HCT116 (cell line): ENCODE results near the gene MTHFS. TPM values are rescaled to one million over a fixed set of nuclear protein-coding genes. Genes with fewer than 3 reads are reported as not detected.

Source experiments
- ATAC-seq: fragments of 200-7000 bp; cut with Tn5 transposase; 2 replicates; pipeline ENCODE4 v1.9.1; 2020; ENCODE audit warnings: mild to moderate bottlenecking, moderate library complexity
- BruUV-seq: library from RNA; stranded (reverse); fragments of 400-500 nt; replicated peaks from 2 replicates; lab custom pipeline; 2021; lab: Mats Ljungman, UMichigan
- CTCF ChIA-PET: fragments of 300-600 bp; sonication (Branson Sonifier 250); formaldehyde crosslinking; loops from one replicate; lab custom pipeline; 2021; ENCODE audit warnings: antibody characterized with exemption; lab: Charles Lee
- POLR2A ChIA-PET: fragments of 300-600, 350-600 bp; sonication (Branson Sonifier 250); formaldehyde crosslinking; loops from one replicate; lab custom pipeline; 2021; ENCODE audit warnings: antibody characterized with exemption; lab: Charles Lee
- RAD21 ChIA-PET, 2 experiments: fragments of 300-600 bp; sonication (Branson Sonifier 250); formaldehyde crosslinking; loops; one replicate each; lab custom pipeline; 2023; ENCODE audit warnings: low total read pairs in 2 of 2; ENCODE audit not compliant: uncharacterized antibody in 2 of 2, unreplicated experiment in 2 of 2, low non-redundant PET in 1 of 2; lab: Charles Lee
- DNase-seq: peaks from one replicate; pipeline ENCODE4 v3.0.0-alpha.2; 2010; ENCODE audit warnings: low read depth, low spot score
- H2AFZ ChIP-seq: fragments of 200-600 bp; shearing (Covaris generic), sonication (generic); 2 replicates; pipeline ENCODE4 v1.6.1; 2017; ENCODE audit warnings: low read depth, mixed run types, mixed read lengths, antibody characterized with exemption, low read length; ENCODE audit not compliant: poor library complexity, severe bottlenecking
- H3K27ac ChIP-seq: 2 replicates; pipeline ENCODE4 v1.5.1; 2012; ENCODE audit warnings: low read depth, low read length
- H3K27me3 ChIP-seq: fragments of 200-600 bp; sonication (generic); 2 replicates; pipeline ENCODE4 v1.6.1; 2016; ENCODE audit warnings: mixed run types, low read length, mixed read lengths; ENCODE audit not compliant: insufficient read depth
- H3K36me3 ChIP-seq, 2 experiments: fragments of 200-500 bp in 1 of 2; fragments of 200-600 bp in 1 of 2; sonication (Bioruptor generic) in 1 of 2; sonication (generic) in 1 of 2; 2 replicates each; pipeline versions ENCODE4 v1.5.1 to v1.6.1; 2014 to 2016; ENCODE audit warnings: low read length in 2 of 2, inconsistent platforms in 1 of 2, mixed read lengths in 1 of 2, mixed run types in 1 of 2; ENCODE audit not compliant: insufficient read depth in 2 of 2, control insufficient read depth in 1 of 2
- H3K4me1 ChIP-seq, 2 experiments: fragments of 200-600 bp in 1 of 2; sonication (generic) in 1 of 2; 2 replicates each; pipeline versions ENCODE4 v1.5.1 to v1.6.1; 2012 to 2017; ENCODE audit warnings: low read length in 2 of 2, inconsistent platforms in 1 of 2, mild to moderate bottlenecking in 1 of 2, mixed read lengths in 1 of 2, mixed run types in 1 of 2, moderate library complexity in 1 of 2; ENCODE audit not compliant: insufficient read depth in 2 of 2, control insufficient read depth in 1 of 2
- H3K4me2 ChIP-seq: fragments of 200-600 bp; sonication (generic); 2 replicates; pipeline ENCODE4 v1.6.1; 2017; ENCODE audit warnings: mixed run types, low read length, mixed read lengths
- H3K4me3 ChIP-seq, 2 experiments: fragments of 200-600 bp in 1 of 2; sonication (generic) in 1 of 2; replicated peaks in 1 of 2; 2 replicates each; pipeline ENCODE4 v1.5.1; 2011 to 2016; ENCODE audit warnings: low read length in 2 of 2, control low read depth in 1 of 2, low read depth in 1 of 2, mild to moderate bottlenecking in 1 of 2, mixed read lengths in 1 of 2, mixed run types in 1 of 2
- H3K79me2 ChIP-seq: fragments of 200-600 bp; sonication (generic); 2 replicates; pipeline ENCODE4 v1.6.1; 2017; ENCODE audit warnings: mild to moderate bottlenecking, mixed run types, low read length, moderate library complexity, mixed read lengths; ENCODE audit not compliant: insufficient read depth
- H3K9ac ChIP-seq: fragments of 200-600 bp; sonication (generic); 2 replicates; pipeline ENCODE4 v1.6.1; 2016; ENCODE audit warnings: low read length, mixed read lengths
- H3K9me2 ChIP-seq: fragments of 200-600 bp; sonication (generic), shearing (Covaris generic); 2 replicates; pipeline ENCODE4 v1.6.1; 2017; ENCODE audit warnings: mixed run types, mild to moderate bottlenecking, moderate library complexity; ENCODE audit not compliant: insufficient read depth
- H3K9me3 ChIP-seq, 2 experiments: fragments of 200-500 bp in 1 of 2; fragments of 200-600 bp in 1 of 2; sonication (Bioruptor generic) in 1 of 2; sonication (generic) in 1 of 2; 2 replicates each; pipeline ENCODE4 v1.6.1; 2014 to 2017; ENCODE audit warnings: low read length in 2 of 2, mixed read lengths in 2 of 2, inconsistent platforms in 1 of 2, low read depth in 1 of 2, mild to moderate bottlenecking in 1 of 2, mixed run types in 1 of 2, moderate library complexity in 1 of 2; ENCODE audit not compliant: control insufficient read depth in 1 of 2, insufficient read depth in 1 of 2
- H4K20me1 ChIP-seq: fragments of 200-600 bp; sonication (generic), shearing (Covaris generic); 2 replicates; pipeline ENCODE4 v1.6.1; 2017; ENCODE audit warnings: mixed run types, mild to moderate bottlenecking, moderate library complexity; ENCODE audit not compliant: insufficient read depth
- CBX3 ChIP-seq: IDR thresholded peaks from 2 replicates; pipeline ENCODE4 v1.6.1; 2012; ENCODE audit warnings: low read depth
- EZH2 ChIP-seq: fragments of 200-600 bp; sonication (generic); IDR thresholded peaks from 2 replicates; pipeline ENCODE4 v1.6.1; 2017; ENCODE audit warnings: antibody characterized with exemption, mixed run types
- FOSL1 ChIP-seq: IDR thresholded peaks from 2 replicates; pipeline ENCODE4 v1.6.1; 2012; ENCODE audit warnings: low read depth
- JUND ChIP-seq: IDR thresholded peaks from 2 replicates; pipeline ENCODE4 v1.6.1; 2012
- SIN3A ChIP-seq: IDR thresholded peaks from 2 replicates; pipeline ENCODE4 v1.6.1; 2012; ENCODE audit warnings: low read depth
- SP1 ChIP-seq: IDR thresholded peaks from 2 replicates; pipeline ENCODE4 v1.6.1; 2012; ENCODE audit warnings: low read depth
- SRF ChIP-seq: IDR thresholded peaks from 2 replicates; pipeline ENCODE4 v1.6.1; 2012; ENCODE audit warnings: low read depth
- TCF7L2 ChIP-seq: IDR thresholded peaks from 2 replicates; pipeline ENCODE4 v1.7.0; 2011; ENCODE audit warnings: borderline replicate concordance, inconsistent platforms; ENCODE audit not compliant: insufficient read depth, insufficient read length; ENCODE audit errors: extremely low read depth
- YY1 ChIP-seq: IDR thresholded peaks from 2 replicates; pipeline ENCODE4 v1.6.1; 2011; ENCODE audit warnings: low read length, low read depth, moderate library complexity, mild to moderate bottlenecking; ENCODE audit not compliant: insufficient replicate concordance; ENCODE audit errors: extremely low read depth
- intact Hi-C: fragments of 100-400 bp; cut with micrococcal nuclease; formaldehyde crosslinking; loops from 2 replicates; pipeline ENCODE4 v1.10.0; 2022
- total RNA-seq: library from RNA; stranded (reverse); gene quantifications from one replicate; pipeline ENCODE4 v1.2.1, GENCODE V29; 2021; ENCODE audit not compliant: unreplicated experiment
- TF ChIP-seq, protein P1 (sequence below): IDR thresholded peaks from 2 replicates; pipeline ENCODE4 v1.6.1; 2011; ENCODE audit warnings: mild to moderate bottlenecking, low read length, moderate library complexity; ENCODE audit not compliant: insufficient replicate concordance; ENCODE audit errors: extremely low read depth
- TF ChIP-seq, protein P2 (sequence below): IDR thresholded peaks from 2 replicates; pipeline ENCODE4 v1.6.1; 2012

MTHFS gene
- total RNA-seq, 1 experiment from 2014 or later: 30.5 TPM

DNA sequence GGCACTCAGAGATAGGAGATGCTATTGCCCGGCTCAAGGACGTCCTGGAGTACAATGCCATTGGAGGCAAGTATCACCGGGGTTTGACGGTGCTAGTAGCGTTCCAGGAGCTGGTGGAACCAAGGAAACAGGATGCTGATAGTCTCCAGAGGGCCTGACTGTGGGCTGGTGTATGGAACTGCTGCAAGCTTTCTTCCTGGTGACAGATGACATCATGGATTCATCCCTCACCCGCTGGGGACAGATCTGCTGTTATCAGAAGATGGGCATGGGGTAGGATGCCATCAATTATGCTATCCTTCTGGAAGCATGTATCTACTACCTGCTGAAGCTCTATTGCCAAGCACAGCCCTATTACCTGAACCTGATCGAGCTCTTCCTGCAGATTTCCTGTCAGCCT, 47.8 kb upstream of the MTHFS start:
- H3K9me2 ChIP-seq: no peaks in the 10 kb centered on the region
- ChIA-PET RAD21 (no interaction called here), CTCF (no interaction called here), POLR2A (no interaction called here)
- no peaks in the 10 kb centered on the region for H4K20me1 ChIP-seq
- H3K4me3 ChIP-seq: no peak overlapping the region
- H3K4me1 ChIP-seq: no peaks in the 10 kb centered on the region
- H3K4me2 ChIP-seq: no peak overlapping the region
- H3K27ac ChIP-seq: no peak overlapping the region
- DNase-seq (no peak), ATAC-seq (no peak)
- no peak overlapping the region for H3K9ac ChIP-seq
- no peaks in the 10 kb centered on the region for H3K9me3 ChIP-seq
- H3K27me3 ChIP-seq: no peaks in the 10 kb centered on the region
- no peaks in the 10 kb centered on the region for H3K36me3 ChIP-seq
- TF ChIP-seq SIN3A (no peak), YY1 (no peak), FOSL1 (no peak), SRF (no peak), EZH2 (no peak), TCF7L2 (no peak), JUND (no peak), CBX3 (no peak), SP1 (no peak)
- TF ChIP-seq, protein P1, sequence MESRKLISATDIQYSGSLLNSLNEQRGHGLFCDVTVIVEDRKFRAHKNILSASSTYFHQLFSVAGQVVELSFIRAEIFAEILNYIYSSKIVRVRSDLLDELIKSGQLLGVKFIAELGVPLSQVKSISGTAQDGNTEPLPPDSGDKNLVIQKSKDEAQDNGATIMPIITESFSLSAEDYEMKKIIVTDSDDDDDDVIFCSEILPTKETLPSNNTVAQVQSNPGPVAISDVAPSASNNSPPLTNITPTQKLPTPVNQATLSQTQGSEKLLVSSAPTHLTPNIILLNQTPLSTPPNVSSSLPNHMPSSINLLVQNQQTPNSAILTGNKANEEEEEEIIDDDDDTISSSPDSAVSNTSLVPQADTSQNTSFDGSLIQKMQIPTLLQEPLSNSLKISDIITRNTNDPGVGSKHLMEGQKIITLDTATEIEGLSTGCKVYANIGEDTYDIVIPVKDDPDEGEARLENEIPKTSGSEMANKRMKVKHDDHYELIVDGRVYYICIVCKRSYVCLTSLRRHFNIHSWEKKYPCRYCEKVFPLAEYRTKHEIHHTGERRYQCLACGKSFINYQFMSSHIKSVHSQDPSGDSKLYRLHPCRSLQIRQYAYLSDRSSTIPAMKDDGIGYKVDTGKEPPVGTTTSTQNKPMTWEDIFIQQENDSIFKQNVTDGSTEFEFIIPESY: no peak
- TF ChIP-seq, protein P2, sequence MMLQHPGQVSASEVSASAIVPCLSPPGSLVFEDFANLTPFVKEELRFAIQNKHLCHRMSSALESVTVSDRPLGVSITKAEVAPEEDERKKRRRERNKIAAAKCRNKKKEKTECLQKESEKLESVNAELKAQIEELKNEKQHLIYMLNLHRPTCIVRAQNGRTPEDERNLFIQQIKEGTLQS: no peak
- intact Hi-C loops: no loop called here
- H2AFZ ChIP-seq: no peak overlapping the region
- BruUV-seq: no TSS peak
- H3K79me2 ChIP-seq: no peaks in the 10 kb centered on the region
